IMR-90 (cell line): ENCODE results near the gene SPRED3. TPM values are rescaled to one million over a fixed set of nuclear protein-coding genes. Genes with fewer than 3 reads are reported as not detected.

ENCODE experiments used
- ATAC-seq: fragments of 200-7000 bp; cut with Tn5 transposase; 2 replicates; pipeline ENCODE4 v1.9.1; 2020; ENCODE audit warnings: low read depth, mild to moderate bottlenecking, moderate library complexity
- BruUV-seq: library from RNA; stranded (reverse); fragments of 400-500 nt; replicated peaks from 2 replicates; lab custom pipeline; 2021; lab: Mats Ljungman, UMichigan
- CTCF ChIA-PET: fragments of 300-600 bp; formaldehyde crosslinking; extraction: SDS; loops from one replicate; lab custom pipeline; 2021; ENCODE audit warnings: antibody characterized with exemption; lab: Yijun Ruan, JAX
- POLR2A ChIA-PET: fragments of 300-600 bp; sonication (Branson Sonifier 250); formaldehyde crosslinking; loops from one replicate; lab custom pipeline; 2022; ENCODE audit warnings: antibody characterized with exemption; ENCODE audit not compliant: unreplicated experiment; lab: Charles Lee
- DNase-seq: peaks from one replicate; pipeline ENCODE4 v3.0.0; 2013
- H2AFZ ChIP-seq: replicated peaks from 2 replicates; pipeline ENCODE3; 2013; ENCODE audit warnings: low read length, mild to moderate bottlenecking; ENCODE audit not compliant: poor library complexity
- H2AK5ac ChIP-seq: 2 replicates; pipeline ENCODE4 v1.6.1; 2013; ENCODE audit warnings: low read depth, low read length, inconsistent platforms
- H2AK9ac ChIP-seq: replicated peaks from 2 replicates; pipeline ENCODE3; 2013; ENCODE audit warnings: mild to moderate bottlenecking, low read depth, low read length, moderate library complexity; ENCODE audit not compliant: poor library complexity
- H2BK120ac ChIP-seq: 2 replicates; pipeline ENCODE4 v1.6.1; 2013; ENCODE audit warnings: low read depth, low read length, inconsistent platforms
- H2BK15ac ChIP-seq: 3 replicates; pipeline ENCODE4 v1.6.1; 2013; ENCODE audit warnings: low read depth, low read length, inconsistent platforms
- H2BK20ac ChIP-seq: 2 replicates; pipeline ENCODE4 v1.6.1; 2013; ENCODE audit warnings: low read depth, mild to moderate bottlenecking, inconsistent platforms, low read length, moderate library complexity
- H2BK5ac ChIP-seq: 2 replicates; pipeline ENCODE4 v1.6.1; 2013; ENCODE audit warnings: mild to moderate bottlenecking, low read depth, low read length, inconsistent platforms; ENCODE audit not compliant: poor library complexity, severe bottlenecking
- H3K14ac ChIP-seq: replicated peaks from 2 replicates; pipeline ENCODE4 v1.6.1; 2013; ENCODE audit warnings: low read depth, low read length, inconsistent platforms
- H3K18ac ChIP-seq: 2 replicates; pipeline ENCODE4 v1.6.1; 2013; ENCODE audit warnings: low read depth, low read length, control low read depth
- H3K23ac ChIP-seq: 2 replicates; pipeline ENCODE4 v1.6.1; 2013; ENCODE audit warnings: low read depth, low read length, inconsistent platforms
- H3K27ac ChIP-seq: 2 replicates; pipeline ENCODE4 v1.5.1; 2013; ENCODE audit warnings: mild to moderate bottlenecking, control low read depth, low read length; ENCODE audit not compliant: insufficient read depth
- H3K27me3 ChIP-seq: 2 replicates; pipeline ENCODE4 v1.6.1; 2013; ENCODE audit warnings: low read length; ENCODE audit not compliant: control insufficient read depth, insufficient read depth
- H3K36me3 ChIP-seq: 2 replicates; pipeline ENCODE4 v1.6.1; 2013; ENCODE audit warnings: low read length, mixed read lengths; ENCODE audit not compliant: control insufficient read depth, insufficient read depth
- H3K4ac ChIP-seq: 2 replicates; pipeline ENCODE4 v1.6.1; 2013; ENCODE audit warnings: low read depth, low read length, inconsistent platforms
- H3K4me1 ChIP-seq: 2 replicates; pipeline ENCODE4 v1.6.1; 2013; ENCODE audit warnings: low read length, mixed read lengths; ENCODE audit not compliant: control insufficient read depth, insufficient read depth
- H3K4me2 ChIP-seq: 2 replicates; pipeline ENCODE4 v1.6.1; 2013; ENCODE audit warnings: low read depth, mild to moderate bottlenecking, control low read depth, low read length, moderate library complexity
- H3K4me3 ChIP-seq: 2 replicates; pipeline ENCODE4 v1.5.1; 2013; ENCODE audit warnings: low read depth, mild to moderate bottlenecking, control low read depth, low read length, moderate library complexity; ENCODE audit not compliant: insufficient read depth
- H3K56ac ChIP-seq: 2 replicates; pipeline ENCODE4 v1.6.1; 2013; ENCODE audit warnings: low read length, inconsistent platforms; ENCODE audit not compliant: insufficient read depth; ENCODE audit errors: extremely low read depth
- H3K79me1 ChIP-seq, 2 experiments: 2 replicates each; pipeline ENCODE4 v1.6.1; 2013; ENCODE audit warnings: low read length in 2 of 2, inconsistent platforms in 1 of 2, low read depth in 1 of 2
- H3K9ac ChIP-seq: 2 replicates; pipeline ENCODE4 v1.6.1; 2013; ENCODE audit warnings: low read depth, low read length, control low read depth
- H3K9me1 ChIP-seq: 2 replicates; pipeline ENCODE4 v1.6.1; 2013; ENCODE audit warnings: low read length, inconsistent platforms; ENCODE audit not compliant: insufficient read depth
- H3K9me3 ChIP-seq: 2 replicates; pipeline ENCODE4 v1.6.1; 2013; ENCODE audit warnings: low read length; ENCODE audit not compliant: control insufficient read depth, insufficient read depth
- H4K20me1 ChIP-seq: 2 replicates; pipeline ENCODE4 v1.6.1; 2013; ENCODE audit warnings: low read length, inconsistent platforms; ENCODE audit not compliant: insufficient read depth
- H4K5ac ChIP-seq: 2 replicates; pipeline ENCODE4 v1.6.1; 2013; ENCODE audit warnings: mild to moderate bottlenecking, low read depth, low read length, control low read depth
- H4K8ac ChIP-seq, 2 experiments: 2 replicates each; pipeline ENCODE4 v1.6.1; 2013; ENCODE audit warnings: low read depth in 2 of 2, low read length in 2 of 2, control low read depth in 1 of 2, inconsistent platforms in 1 of 2
- H4K91ac ChIP-seq: 2 replicates; pipeline ENCODE4 v1.6.1; 2013; ENCODE audit warnings: low read depth, low read length, inconsistent platforms; ENCODE audit not compliant: insufficient read depth
- CTCF ChIP-seq: conservative IDR thresholded peaks from 2 replicates; pipeline ENCODE4 v1.5.1; 2012; ENCODE audit warnings: mild to moderate bottlenecking, low read depth, low read length, improper control_type of control experiment
- MAFK ChIP-seq: IDR thresholded peaks from 2 replicates; pipeline ENCODE4 v1.6.1; 2012; ENCODE audit warnings: low read depth, low read length, improper control_type of control experiment
- RAD21 ChIP-seq: IDR thresholded peaks from 2 replicates; pipeline ENCODE4 v1.6.1; 2012; ENCODE audit warnings: low read length, improper control_type of control experiment
- RCOR1 ChIP-seq: IDR thresholded peaks from 2 replicates; pipeline ENCODE4 v1.6.1; 2012; ENCODE audit warnings: mild to moderate bottlenecking, low read length, improper control_type of control experiment; ENCODE audit not compliant: insufficient replicate concordance
- RFX5 ChIP-seq: IDR thresholded peaks from 2 replicates; pipeline ENCODE4 v1.8.0; 2012; ENCODE audit warnings: low read depth, mild to moderate bottlenecking, low read length, moderate library complexity
- SMC3 ChIP-seq: fragments of 150-350 bp; IDR thresholded peaks from 2 replicates; pipeline ENCODE4 v1.6.1; 2016; ENCODE audit warnings: low read depth, mild to moderate bottlenecking, antibody characterized with exemption, low read length, moderate library complexity
- WGBS, 2 experiments: methylation state at CpG; one replicate each; pipeline versions ENCODE4 v1.1.5 to v1.1.7; 2013; ENCODE audit warnings: missing lambda C conversion rate in 2 of 2; ENCODE audit not compliant: insufficient read length in 1 of 2; ENCODE audit errors: extremely low coverage in 2 of 2; 5-methylcytosine and 5-hydroxymethylcytosine counted together
- dilution Hi-C: fragments of 300-500 bp; cut with HindIII; formaldehyde crosslinking; loops from one replicate; pipeline ENCODE4 v1.14.3; 2018; ENCODE audit warnings: low sequenced_read_pairs; ENCODE audit not compliant: unreplicated experiment
- in situ Hi-C: fragments of 300-500 bp; cut with MboI; formaldehyde crosslinking; loops from 3 replicates; pipeline ENCODE4 v1.14.3; 2019; ENCODE audit warnings: low sequenced_read_pairs, inconsistent platforms, mixed read lengths
- intact Hi-C: fragments of 100-400 bp; cut with micrococcal nuclease; formaldehyde crosslinking; loops from 2 replicates; pipeline ENCODE4 v1.10.0; 2022
- polyA plus RNA-seq, 3 experiments: library from polyadenylated mRNA; depleted of rRNA; stranded (reverse); fragments of >200 nt; gene quantifications; 2 replicates each; pipeline ENCODE4 v1.2.3, GENCODE V29; 2012; ENCODE audit warnings: low replicate concordance in 1 of 3
- total RNA-seq: library from RNA; depleted of rRNA; stranded (reverse); fragments of >200 nt; gene quantifications from 2 replicates; pipeline ENCODE4 v1.2.3, GENCODE V29; 2012

SPRED3 gene
- total and polyA plus RNA-seq, 2 of the 4 experiments (the other 2 are of a cell fraction), result 0.90 to 7.9 TPM

- peak overlapping the region; percentile 86 to 98 for H4K8ac ChIP-seq
- peak overlapping the region; percentile 13 for H3K27ac ChIP-seq
- peak overlapping the region; percentile 38 for H2BK5ac ChIP-seq
- intact Hi-C loops, result loop anchor here (2.0 kb wide), 2 partner anchors 15 to 37 kb away; partner anchors contain the start of genes GGN and SPRED3
- peaks cover 9% of the 10 kb centered on the region for H3K4me1 ChIP-seq
- no peaks in the 10 kb centered on the region for H3K9me3 ChIP-seq
- peaks cover 13% of the 10 kb centered on the region for H3K9me1 ChIP-seq
- CTCF ChIA-PET, result interaction anchor here (0.6 to 1.1 kb wide), 6 partner anchors 12 to 578 kb away, joined by 4 to 10 read pairs (median 4); partner anchors contain the start of genes FAM98C and GGN
- peak overlapping the region; percentile 59 for H3K4me2 ChIP-seq
- H4K5ac ChIP-seq, result peak overlapping the region; percentile 81
- 0 out of 2 replicates have a peak overlapping the region, but pooled peaks have one; percentile 78 for H3K23ac ChIP-seq
- peaks cover 5% of the 10 kb centered on the region; the same call in 1 of the 2 replicates for H3K27me3 ChIP-seq
- H4K91ac ChIP-seq, result peak overlapping the region; percentile 82
- H3K4ac ChIP-seq, result peak overlapping the region; percentile 51
- peak overlapping the region; percentile 90 for H2AK9ac ChIP-seq
- in situ Hi-C loops, result no loop called here
- peaks cover 32% of the 10 kb centered on the region for H4K20me1 ChIP-seq
- no TSS peak for BruUV-seq
- H2AFZ ChIP-seq, result peak overlapping the region; percentile 96
- TF ChIP-seq RFX5 (no peak), RCOR1 (no peak), CTCF (no peak), MAFK (no peak), SMC3 (no peak), RAD21 (no peak)
- peak overlapping the region; percentile 41; the same call in 1 of the 3 replicates for H2BK15ac ChIP-seq
- H2AK5ac ChIP-seq, result 0 out of 2 replicates have a peak overlapping the region, but pooled peaks have one; percentile 24
- peak overlapping the region; percentile 31; the same call in 1 of the 2 replicates for H3K9ac ChIP-seq
- peak overlapping the region; percentile 27; the same call in 1 of the 2 replicates for H2BK20ac ChIP-seq
- H3K14ac ChIP-seq, result peak overlapping the region; percentile 73
- no peak for ATAC-seq
- peak overlapping the region; percentile 59 for H3K4me3 ChIP-seq
- DNase-seq, result no peak
- whole genome bisulfite sequencing, 2 experiments, result 100% methylated on average over 2 of the region's 6 CpGs; no CpG with 5 or more reads in 1 of the 2 experiments
- peak overlapping the region; percentile 16 for H3K18ac ChIP-seq
- dilution Hi-C loops, result no loop called here
- peak overlapping the region; percentile 64 for H2BK120ac ChIP-seq
- peak overlapping the region; percentile 53 for H3K56ac ChIP-seq
- peaks cover 11 to 42% of the 10 kb centered on the region in 2 experiments; a peak in 3 of 4 replicates for H3K79me1 ChIP-seq
- H3K36me3 ChIP-seq, result peaks cover 12% of the 10 kb centered on the region
- POLR2A ChIA-PET, result interaction anchor here (1.0 to 1.2 kb wide), 2 partner anchors 14 to 122 kb away, joined by 3 to 12 read pairs; partner anchors contain the start of genes GGN and SPRED3
Observed at GRCh38 chr19:38373907-38374331, 14.6 kb upstream of the SPRED3 start.
